ENCODE measurements around the gene PAOX.

GRCh38 chr10:133381036-133381435 lies 2.0 kb downstream of the PAOX start:
- TF ChIP-seq CTCF (IDR thresholded peaks at IDR 0.05; ENCODE audit: low read depth, low read length) (no peak), EZH2phosphoT487 (IDR thresholded peaks at IDR 0.05; ENCODE audit: low read depth) (no peak)

Data from OCI-LY3 (cell line).